NCI-H1417 treated with DMSO at 0.1 percent for 48 hours (cell line): ENCODE data around the gene KRTDAP.
"Not testable (repeated sequence)": the region's sequence is repeated elsewhere in the genome, so short reads cannot be mapped to it uniquely, and the experiment has no call there.

ENCODE experiments used
- DNase-seq: peaks from one replicate; lab custom pipeline; 2025; lab: John Stamatoyannopoulos, UW

Gene KRTDAP

GRCh38 chr19:35484252-35485036 lies 5.8 kb downstream of the KRTDAP start:
- no peak for DNase-seq

GRCh38 chr19:35483089-35483488 lies 7.2 kb downstream of the KRTDAP start:
- DNase-seq: no peak

GRCh38 chr19:35478794-35479677 lies 11.2 kb downstream of the KRTDAP start:
- DNase-seq: no peak

- no peak for DNase-seq
Measured at GRCh38 chr19:35476149-35476548, 14.1 kb downstream of the KRTDAP start.

- DNase-seq: not testable (repeated sequence)
Measured at GRCh38 chr19:35474594-35474993, 15.7 kb downstream of the KRTDAP start.

GRCh38 chr19:35474104-35474503 lies 16.2 kb downstream of the KRTDAP start:
- DNase-seq: no peak

- DNase-seq: no peak
Measured at GRCh38 chr19:35471946-35472345, 18.3 kb downstream of the KRTDAP start.

- not testable (repeated sequence) for DNase-seq
Measured at GRCh38 chr19:35471075-35471474, 19.2 kb downstream of the KRTDAP start.

- no peak for DNase-seq
Measured at GRCh38 chr19:35470128-35470527, 20.1 kb downstream of the KRTDAP start.

- DNase-seq: no peak
Measured at GRCh38 chr19:35468637-35469036, 21.6 kb downstream of the KRTDAP start.

GRCh38 chr19:35466259-35466658 lies 24.0 kb downstream of the KRTDAP start:
- DNase-seq: no peak

- DNase-seq: not testable (repeated sequence)
Measured at GRCh38 chr19:35462956-35463355, 27.3 kb downstream of the KRTDAP start.

GRCh38 chr19:35462476-35462953 lies 27.7 kb downstream of the KRTDAP start:
- DNase-seq: no peak

- DNase-seq: not testable (repeated sequence)
Measured at GRCh38 chr19:35461788-35462187, 28.5 kb downstream of the KRTDAP start.

GRCh38 chr19:35461060-35461459 lies 29.2 kb downstream of the KRTDAP start:
- DNase-seq: no peak

GRCh38 chr19:35460608-35461007 lies 29.7 kb downstream of the KRTDAP start:
- DNase-seq: no peak

GRCh38 chr19:35459414-35460082 lies 30.7 kb downstream of the KRTDAP start:
- no peak for DNase-seq

GRCh38 chr19:35458731-35459391 lies 31.4 kb downstream of the KRTDAP start:
- DNase-seq: no peak

- DNase-seq: no peak
Measured at GRCh38 chr19:35458192-35458591, 32.1 kb downstream of the KRTDAP start.

- no peak for DNase-seq
Measured at GRCh38 chr19:35457173-35457572, 33.1 kb downstream of the KRTDAP start.

GRCh38 chr19:35455616-35456201 lies 34.6 kb downstream of the KRTDAP start:
- no peak for DNase-seq
